ENCODE results near the gene FYB2.

Gene FYB2

GRCh38 chr1:56817716-56818463 is 1.3 kb downstream of the FYB2 start:
- no peak overlapping the region for H3K27ac Mint-ChIP-seq
- H3K9me3 Mint-ChIP-seq, result no peaks in the 10 kb centered on the region
- no peaks in the 10 kb centered on the region for H3K36me3 Mint-ChIP-seq
- H3K27me3 Mint-ChIP-seq, result peaks cover 11% of the 10 kb centered on the region
- H3K4me1 Mint-ChIP-seq, result no peaks in the 10 kb centered on the region
- H3K4me3 Mint-ChIP-seq, result no peak overlapping the region

- H3K4me1 Mint-ChIP-seq, result no peaks in the 10 kb centered on the region
- H3K27ac Mint-ChIP-seq, result no peak overlapping the region
- H3K4me3 Mint-ChIP-seq, result no peak overlapping the region
- peaks cover 11% of the 10 kb centered on the region for H3K27me3 Mint-ChIP-seq
- no peaks in the 10 kb centered on the region for H3K36me3 Mint-ChIP-seq
- H3K9me3 Mint-ChIP-seq, result no peaks in the 10 kb centered on the region
Observed at GRCh38 chr1:56816909-56817308, 2.3 kb downstream of the FYB2 start.

- Mint-ChIP-seq H3K27ac (no peak overlapping the region), H3K9me3 (no peaks in the 10 kb centered on the region), H3K36me3 (no peaks in the 10 kb centered on the region), H3K4me3 (no peak overlapping the region), H3K4me1 (no peaks in the 10 kb centered on the region), H3K27me3 (peaks cover 11% of the 10 kb centered on the region)
Observed at GRCh38 chr1:56816264-56816663, 2.9 kb downstream of the FYB2 start.

GRCh38 chr1:56814205-56814604 is 5.0 kb downstream of the FYB2 start:
- Mint-ChIP-seq H3K36me3 (no peaks in the 10 kb centered on the region), H3K9me3 (no peaks in the 10 kb centered on the region), H3K27me3 (peaks cover 13% of the 10 kb centered on the region), H3K4me1 (no peaks in the 10 kb centered on the region), H3K27ac (no peak overlapping the region), H3K4me3 (no peak overlapping the region)

GRCh38 chr1:56811331-56811730 is 7.9 kb downstream of the FYB2 start:
- Mint-ChIP-seq H3K27me3 (peaks cover 9% of the 10 kb centered on the region), H3K36me3 (no peaks in the 10 kb centered on the region), H3K4me3 (no peak overlapping the region), H3K27ac (no peak overlapping the region), H3K9me3 (no peaks in the 10 kb centered on the region), H3K4me1 (no peaks in the 10 kb centered on the region)

GRCh38 chr1:56808410-56808809 is 10.8 kb downstream of the FYB2 start:
- no peak overlapping the region for H3K4me3 Mint-ChIP-seq

GRCh38 chr1:56806804-56807203 is 12.4 kb downstream of the FYB2 start:
- H3K4me1 Mint-ChIP-seq, result no peaks in the 10 kb centered on the region
- H3K36me3 Mint-ChIP-seq, result no peaks in the 10 kb centered on the region
- H3K4me3 Mint-ChIP-seq, result no peak overlapping the region
- no peak overlapping the region for H3K27ac Mint-ChIP-seq
- H3K27me3 Mint-ChIP-seq, result peaks cover 3% of the 10 kb centered on the region
- no peaks in the 10 kb centered on the region for H3K9me3 Mint-ChIP-seq

More at GRCh38 chr1:56808410-56808809, 10.8 kb downstream of the FYB2 start:
- H3K27me3 Mint-ChIP-seq, result peaks cover 3% of the 10 kb centered on the region
- H3K27ac Mint-ChIP-seq, result no peak overlapping the region
- H3K9me3 Mint-ChIP-seq, result no peaks in the 10 kb centered on the region
- H3K36me3 Mint-ChIP-seq, result no peaks in the 10 kb centered on the region
- H3K4me1 Mint-ChIP-seq, result no peaks in the 10 kb centered on the region

- H3K27me3 Mint-ChIP-seq, result peaks cover 5% of the 10 kb centered on the region
- no peaks in the 10 kb centered on the region for H3K36me3 Mint-ChIP-seq
- no peaks in the 10 kb centered on the region for H3K9me3 Mint-ChIP-seq
- no peak overlapping the region for H3K4me3 Mint-ChIP-seq
- no peaks in the 10 kb centered on the region for H3K4me1 Mint-ChIP-seq
- no peak overlapping the region for H3K27ac Mint-ChIP-seq
Observed at GRCh38 chr1:56803561-56804156, 15.5 kb downstream of the FYB2 start.

GRCh38 chr1:56799605-56800400 is 19.4 kb downstream of the FYB2 start:
- peaks cover 7% of the 10 kb centered on the region for H3K27me3 Mint-ChIP-seq
- H3K4me1 Mint-ChIP-seq, result no peaks in the 10 kb centered on the region
- H3K4me3 Mint-ChIP-seq, result no peak overlapping the region
- no peaks in the 10 kb centered on the region for H3K9me3 Mint-ChIP-seq
- no peaks in the 10 kb centered on the region for H3K36me3 Mint-ChIP-seq
- H3K27ac Mint-ChIP-seq, result no peak overlapping the region

- no peaks in the 10 kb centered on the region for H3K4me1 Mint-ChIP-seq
- peaks cover 8% of the 10 kb centered on the region for H3K27me3 Mint-ChIP-seq
- H3K4me3 Mint-ChIP-seq, result no peak overlapping the region
- H3K9me3 Mint-ChIP-seq, result no peaks in the 10 kb centered on the region
- no peak overlapping the region for H3K27ac Mint-ChIP-seq
- no peaks in the 10 kb centered on the region for H3K36me3 Mint-ChIP-seq
Observed at GRCh38 chr1:56798053-56798471, 21.1 kb downstream of the FYB2 start.

- H3K27ac Mint-ChIP-seq, result no peak overlapping the region
- H3K9me3 Mint-ChIP-seq, result no peaks in the 10 kb centered on the region
- H3K4me3 Mint-ChIP-seq, result no peak overlapping the region
- H3K36me3 Mint-ChIP-seq, result no peaks in the 10 kb centered on the region
- H3K27me3 Mint-ChIP-seq, result peaks cover 8% of the 10 kb centered on the region
- no peaks in the 10 kb centered on the region for H3K4me1 Mint-ChIP-seq
Observed at GRCh38 chr1:56797065-56797685, 22.0 kb downstream of the FYB2 start.

- no peak overlapping the region for H3K27ac Mint-ChIP-seq
- H3K27me3 Mint-ChIP-seq, result peaks cover 8% of the 10 kb centered on the region
- no peaks in the 10 kb centered on the region for H3K9me3 Mint-ChIP-seq
- H3K36me3 Mint-ChIP-seq, result no peaks in the 10 kb centered on the region
- no peak overlapping the region for H3K4me3 Mint-ChIP-seq
- H3K4me1 Mint-ChIP-seq, result no peaks in the 10 kb centered on the region
Observed at GRCh38 chr1:56795870-56796269, 23.3 kb downstream of the FYB2 start.

- peaks cover 16% of the 10 kb centered on the region for H3K27me3 Mint-ChIP-seq
- no peak overlapping the region for H3K27ac Mint-ChIP-seq
- H3K9me3 Mint-ChIP-seq, result peaks cover 5% of the 10 kb centered on the region
- H3K4me3 Mint-ChIP-seq, result no peak overlapping the region
- no peaks in the 10 kb centered on the region for H3K36me3 Mint-ChIP-seq
- H3K4me1 Mint-ChIP-seq, result no peaks in the 10 kb centered on the region
Observed at GRCh38 chr1:56790036-56790435, 29.2 kb downstream of the FYB2 start.

- no peak overlapping the region for H3K4me3 Mint-ChIP-seq
- H3K36me3 Mint-ChIP-seq, result no peaks in the 10 kb centered on the region
- H3K27ac Mint-ChIP-seq, result no peak overlapping the region
- no peaks in the 10 kb centered on the region for H3K4me1 Mint-ChIP-seq
- H3K27me3 Mint-ChIP-seq, result peaks cover 14% of the 10 kb centered on the region
- H3K9me3 Mint-ChIP-seq, result peaks cover 5% of the 10 kb centered on the region
Observed at GRCh38 chr1:56788588-56788987, 30.6 kb downstream of the FYB2 start.

GRCh38 chr1:56788102-56788501 is 31.1 kb downstream of the FYB2 start:
- Mint-ChIP-seq H3K27me3 (peaks cover 14% of the 10 kb centered on the region), H3K4me3 (no peak overlapping the region)

GRCh38 chr1:56787330-56787729 is 31.9 kb downstream of the FYB2 start:
- Mint-ChIP-seq H3K36me3 (no peaks in the 10 kb centered on the region), H3K27ac (no peak overlapping the region), H3K4me3 (no peak overlapping the region), H3K27me3 (peaks cover 14% of the 10 kb centered on the region), H3K4me1 (no peaks in the 10 kb centered on the region), H3K9me3 (peaks cover 5% of the 10 kb centered on the region)

More at GRCh38 chr1:56788102-56788501, 31.1 kb downstream of the FYB2 start:
- H3K27ac Mint-ChIP-seq, result no peak overlapping the region
- peaks cover 5% of the 10 kb centered on the region for H3K9me3 Mint-ChIP-seq
- no peaks in the 10 kb centered on the region for H3K36me3 Mint-ChIP-seq
- no peaks in the 10 kb centered on the region for H3K4me1 Mint-ChIP-seq

Data from activated naive CD4-positive, alpha-beta T cell treated with anti-CD3 and anti-CD28 coated beads, Interleukin-2, amount 50 U/mL, for 24 hours (primary cell).